SK-N-SH (cell line): ENCODE data around the gene CFAP92. TPM values are rescaled to one million over a fixed set of nuclear protein-coding genes. Genes with fewer than 3 reads are reported as not detected.
"Not testable (repeated sequence)": the region's sequence is repeated elsewhere in the genome, so short reads cannot be mapped to it uniquely, and the experiment has no call there.

Experiments used
- CTCF ChIA-PET: fragments of 300-600, 350-600 bp; formaldehyde crosslinking; extraction: SDS; loops from one replicate; lab custom pipeline; 2021; lab: Yijun Ruan, JAX
- POLR2A ChIA-PET: fragments of 350-600 bp; sonication (Branson Sonifier 250); formaldehyde crosslinking; extraction: SDS; loops from one replicate; lab custom pipeline; 2020; ENCODE audit warnings: antibody characterized with exemption, inconsistent platforms; lab: Yijun Ruan, JAX
- DNase-seq: peaks from one replicate; pipeline ENCODE4 v3.0.0; 2012
- H2AFZ ChIP-seq: fragments of 200-600 bp; sonication (generic); 2 replicates; pipeline ENCODE4 v1.8.1; 2016; ENCODE audit warnings: antibody characterized with exemption, mild to moderate bottlenecking, low read depth
- H3F3A ChIP-seq: fragments of 200-600 bp; sonication (generic); replicated peaks from 2 replicates; pipeline ENCODE3; 2016; ENCODE audit warnings: antibody characterized with exemption, mild to moderate bottlenecking; ENCODE audit not compliant: insufficient read depth
- H3K27ac ChIP-seq, 2 experiments: fragments of 200-500 bp in 1 of 2; fragments of 200-600 bp in 1 of 2; sonication (Bioruptor generic) in 1 of 2; sonication (generic), shearing (Covaris generic) in 1 of 2; 2 replicates each; pipeline versions ENCODE4 v1.5.1 to v1.6.1; 2014 to 2016; ENCODE audit warnings: low read depth in 2 of 2, inconsistent platforms in 1 of 2, low read length in 1 of 2, mild to moderate bottlenecking in 1 of 2, mixed read lengths in 1 of 2
- H3K27me3 ChIP-seq: fragments of 200-600 bp; sonication (generic), shearing (Covaris generic); 2 replicates; pipeline ENCODE4 v1.6.1; 2016; ENCODE audit warnings: mixed run types; ENCODE audit not compliant: insufficient read depth
- H3K36me3 ChIP-seq, 2 experiments: fragments of 200-500 bp in 1 of 2; fragments of 200-600 bp in 1 of 2; sonication (Bioruptor generic) in 1 of 2; sonication (generic) in 1 of 2; replicated peaks in 1 of 2; 2 replicates each; pipeline versions ENCODE3 to v1.5.1; 2014 to 2016; ENCODE audit warnings: low read length in 1 of 2, mild to moderate bottlenecking in 1 of 2; ENCODE audit not compliant: insufficient read depth in 2 of 2, control insufficient read depth in 1 of 2
- H3K4me1 ChIP-seq, 2 experiments: fragments of 200-500 bp in 1 of 2; fragments of 200-600 bp in 1 of 2; sonication (Bioruptor generic) in 1 of 2; sonication (generic), shearing (Covaris generic) in 1 of 2; 2 replicates each; pipeline versions ENCODE4 v1.5.1 to v1.6.1; 2014 to 2016; ENCODE audit warnings: low read depth in 1 of 2, low read length in 1 of 2, mixed run types in 1 of 2; ENCODE audit not compliant: insufficient read depth in 2 of 2, control insufficient read depth in 1 of 2
- H3K4me2 ChIP-seq: fragments of 200-600 bp; sonication (generic), shearing (Covaris generic); 2 replicates; pipeline ENCODE4 v1.6.1; 2017; ENCODE audit warnings: mixed run types
- H3K4me3 ChIP-seq, 2 experiments: fragments of 200-500 bp in 1 of 2; fragments of 200-600 bp in 1 of 2; sonication (Bioruptor generic) in 1 of 2; sonication (generic), shearing (Covaris generic) in 1 of 2; 2 replicates each; pipeline versions ENCODE4 v1.5.1 to v1.8.1; 2014 to 2016; ENCODE audit warnings: low read depth in 2 of 2, inconsistent platforms in 1 of 2, low read length in 1 of 2, mild to moderate bottlenecking in 1 of 2, mixed read lengths in 1 of 2, moderate library complexity in 1 of 2
- H3K79me2 ChIP-seq: fragments of 200-600 bp; sonication (generic); 2 replicates; pipeline ENCODE4 v1.8.1; 2017; ENCODE audit warnings: mild to moderate bottlenecking; ENCODE audit not compliant: insufficient read depth
- H3K9ac ChIP-seq: fragments of 200-600 bp; sonication (generic); 2 replicates; pipeline ENCODE4 v1.6.1; 2017; ENCODE audit warnings: mixed run types
- H3K9me2 ChIP-seq: fragments of 200-600 bp; sonication (generic); 2 replicates; pipeline ENCODE4 v1.6.1; 2017; ENCODE audit warnings: mixed run types
- H3K9me3 ChIP-seq: fragments of 200-600 bp; sonication (generic); 2 replicates; pipeline ENCODE4 v1.6.1; 2017; ENCODE audit warnings: mixed run types, mild to moderate bottlenecking, moderate library complexity
- H4K20me1 ChIP-seq: fragments of 200-600 bp; sonication (generic); 2 replicates; pipeline ENCODE4 v1.6.1; 2017; ENCODE audit warnings: mild to moderate bottlenecking, mixed run types; ENCODE audit not compliant: insufficient read depth
- EP300 ChIP-seq, 2 experiments: IDR thresholded peaks; 2 replicates each; pipeline versions ENCODE4 v1.4.0 to v1.6.1; 2012; ENCODE audit warnings: borderline replicate concordance in 1 of 2, low read depth in 1 of 2, low read length in 1 of 2
- FOXM1 ChIP-seq: IDR thresholded peaks from 2 replicates; pipeline ENCODE4 v1.4.0; 2012; ENCODE audit warnings: low read depth, mild to moderate bottlenecking
- MXI1 ChIP-seq: IDR thresholded peaks from 2 replicates; pipeline ENCODE4 v1.6.1; 2012; ENCODE audit warnings: mild to moderate bottlenecking, low read depth, low read length, improper control_type of control experiment
- USF1 ChIP-seq: IDR thresholded peaks from 2 replicates; pipeline ENCODE4 v1.4.0; 2012; ENCODE audit warnings: low read depth, borderline replicate concordance
- WGBS: methylation state at CpG from one replicate; pipeline ENCODE4 v1.1.6; 2017; ENCODE audit warnings: low lambda C conversion rate; 5-methylcytosine and 5-hydroxymethylcytosine counted together
- polyA plus RNA-seq, 3 experiments: library from polyadenylated mRNA; depleted of rRNA; stranded (reverse); fragments of >200 nt; gene quantifications; 2 replicates each; pipeline ENCODE4 v1.2.3, GENCODE V29; 2012

Gene CFAP92
- polyA plus RNA-seq, 1 of the 3 experiments (the other 2 are of a cell fraction), result not detected

GRCh38 chr3:128870347-128870746 is 123.5 kb downstream of the CFAP92 start:
- no peak overlapping the region for H3K9ac ChIP-seq
- no peaks in the 10 kb centered on the region for H3K79me2 ChIP-seq
- H3K4me3 ChIP-seq, result no peak overlapping the region
- no peaks in the 10 kb centered on the region for H3K36me3 ChIP-seq
- H3K27ac ChIP-seq, result no peak overlapping the region
- DNase-seq, result no peak
- POLR2A ChIA-PET, result no interaction called here
- peaks cover 0 to 5% of the 10 kb centered on the region in 2 experiments; a peak in 1 of 4 replicates for H3K4me1 ChIP-seq
- CTCF ChIA-PET, result interaction anchor here (1.2 to 2.0 kb wide), 2 partner anchors 24 to 253 kb away, joined by 5 to 13 read pairs; no protein-coding TSS in a partner anchor
- H3K9me2 ChIP-seq, result no peaks in the 10 kb centered on the region
- no peaks in the 10 kb centered on the region for H3K27me3 ChIP-seq
- no peak overlapping the region for H3K4me2 ChIP-seq
- H3K9me3 ChIP-seq, result no peaks in the 10 kb centered on the region
- no peaks in the 10 kb centered on the region for H4K20me1 ChIP-seq
- no peak overlapping the region for H2AFZ ChIP-seq
- no peaks in the 10 kb centered on the region for H3F3A ChIP-seq
- 75% methylated on average over 3 of the region's 4 CpGs for WGBS
- TF ChIP-seq USF1, result peak; percentile 44; the same call in 1 of the 2 replicates
- TF ChIP-seq EP300 (IDR thresholded peaks at IDR 0.05; ENCODE audit: borderline replicate concordance in 1 of 2, low read depth in 1 of 2, low read length in 1 of 2), result no peak

- WGBS, result 69% methylated on average over 4 of the region's 4 CpGs
- ChIA-PET POLR2A (interaction anchor here (1.9 kb wide), 1 partner anchor 11 kb away, joined by 7 read pairs; the partner anchor contains the start of gene ACAD9), CTCF (interaction anchor here (0.6 to 1.8 kb wide), 5 partner anchors 11 to 250 kb away, joined by 3 to 5 read pairs (median 3); no protein-coding TSS in a partner anchor)
- Histone ChIP-seq H2AFZ (no peak overlapping the region), H3K4me2 (no peak overlapping the region), H3K9me2 (no peaks in the 10 kb centered on the region), H3K9ac (no peak overlapping the region), H3K79me2 (no peaks in the 10 kb centered on the region), H3K4me3 (no peak overlapping the region), H3K36me3 (no peaks in the 10 kb centered on the region), H3K27ac (no peak overlapping the region), H3F3A (no peaks in the 10 kb centered on the region), H3K9me3 (no peaks in the 10 kb centered on the region), H3K27me3 (no peaks in the 10 kb centered on the region), H4K20me1 (no peaks in the 10 kb centered on the region), H3K4me1 (peaks cover 0 to 16% of the 10 kb centered on the region in 2 experiments; a peak in 1 of 4 replicates)
- TF ChIP-seq FOXM1, result no peak
- TF ChIP-seq MXI1, result no peak
- no peak for DNase-seq
Observed at GRCh38 chr3:128867200-128868125, 126.4 kb downstream of the CFAP92 start.

- Histone ChIP-seq H3K4me1 (peaks cover 0 to 16% of the 10 kb centered on the region in 2 experiments; a peak in 1 of 4 replicates), H3K27ac (peak overlapping the region in 1 of 2 experiments; percentile 58; a peak in 2 of 4 replicates)
- not testable (repeated sequence) for H3K36me3 ChIP-seq, H3K9me3 ChIP-seq, H3K79me2 ChIP-seq, H3K9me2 ChIP-seq, H4K20me1 ChIP-seq, H3K4me3 ChIP-seq, H3K9ac ChIP-seq, H3F3A ChIP-seq, H3K27me3 ChIP-seq, H2AFZ ChIP-seq, H3K4me2 ChIP-seq
- peak; percentile 51 for DNase-seq
- POLR2A ChIA-PET, result interaction anchor here (0.8 kb wide), 1 partner anchor 185 kb away, joined by 3 read pairs; no protein-coding TSS in a partner anchor
- TF ChIP-seq MXI1, result peak; percentile 33; the same call in 1 of the 2 replicates
- CTCF ChIA-PET, result interaction anchor here (1.1 to 2.7 kb wide), 5 partner anchors 11 to 247 kb away, joined by 3 to 13 read pairs (median 4); no protein-coding TSS in a partner anchor
- 61% methylated on average over 18 of the region's 25 CpGs for WGBS
Observed at GRCh38 chr3:128864849-128865804, 128.7 kb downstream of the CFAP92 start.
